ELR (cell line): ENCODE results near the gene GRK2.
"Not testable (repeated sequence)": the region's sequence is repeated elsewhere in the genome, so short reads cannot be mapped to it uniquely, and the experiment has no call there.

Experiments used
- DNase-seq: peaks from one replicate; pipeline ENCODE4 v3.0.0-alpha.2; 2015; ENCODE audit warnings: low read depth

The GRK2 gene

GRCh38 chr11:67312187-67313021, 46.1 kb downstream of the GRK2 start:
- no peak for DNase-seq

GRCh38 chr11:67313125-67313890, 47.0 kb downstream of the GRK2 start:
- DNase-seq: no peak

GRCh38 chr11:67314218-67314617, 47.9 kb downstream of the GRK2 start:
- no peak for DNase-seq

- DNase-seq: no peak
These were observed 49.1 kb downstream of the GRK2 start for GRCh38 chr11:67315325-67315909.

- no peak for DNase-seq
These were observed 50.6 kb downstream of the GRK2 start for GRCh38 chr11:67316882-67317204.

GRCh38 chr11:67317205-67317887, 51.1 kb downstream of the GRK2 start:
- peak; percentile 97 for DNase-seq

- DNase-seq: peak; percentile 23
These were observed 51.7 kb downstream of the GRK2 start for GRCh38 chr11:67317888-67318555.

GRCh38 chr11:67318876-67319275, 52.6 kb downstream of the GRK2 start:
- not testable (repeated sequence) for DNase-seq

- DNase-seq: no peak
These were observed 53.7 kb downstream of the GRK2 start for GRCh38 chr11:67320011-67320410.

GRCh38 chr11:67320691-67321090, 54.4 kb downstream of the GRK2 start:
- DNase-seq: no peak

GRCh38 chr11:67321313-67321871, 55.1 kb downstream of the GRK2 start:
- no peak for DNase-seq

- no peak for DNase-seq
These were observed 55.8 kb downstream of the GRK2 start for GRCh38 chr11:67322049-67322448.

GRCh38 chr11:67323526-67323925, 57.3 kb downstream of the GRK2 start:
- DNase-seq: no peak

GRCh38 chr11:67332081-67332691, 65.9 kb downstream of the GRK2 start:
- DNase-seq: no peak
